22Rv1 (cell line): Measurements from ENCODE around the gene QPRT.
"Not testable (repeated sequence)": the region's sequence is repeated elsewhere in the genome, so short reads cannot be mapped to it uniquely, and the experiment has no call there.

Experiments used
- H3K27ac ChIP-seq: fragments of 450-650 bp; 2 replicates; pipeline ENCODE4 v1.5.1; 2017
- ZFX ChIP-seq: fragments of 450-650 bp; IDR thresholded peaks from 2 replicates; pipeline ENCODE4 v1.6.1; 2017; ENCODE audit warnings: antibody characterized with exemption, borderline replicate concordance
- TF ChIP-seq, protein P1 (sequence below): fragments of 450-650 bp; IDR thresholded peaks from 2 replicates; pipeline ENCODE4 v1.5.1; 2017; ENCODE audit warnings: mild to moderate bottlenecking

Gene QPRT

DNA sequence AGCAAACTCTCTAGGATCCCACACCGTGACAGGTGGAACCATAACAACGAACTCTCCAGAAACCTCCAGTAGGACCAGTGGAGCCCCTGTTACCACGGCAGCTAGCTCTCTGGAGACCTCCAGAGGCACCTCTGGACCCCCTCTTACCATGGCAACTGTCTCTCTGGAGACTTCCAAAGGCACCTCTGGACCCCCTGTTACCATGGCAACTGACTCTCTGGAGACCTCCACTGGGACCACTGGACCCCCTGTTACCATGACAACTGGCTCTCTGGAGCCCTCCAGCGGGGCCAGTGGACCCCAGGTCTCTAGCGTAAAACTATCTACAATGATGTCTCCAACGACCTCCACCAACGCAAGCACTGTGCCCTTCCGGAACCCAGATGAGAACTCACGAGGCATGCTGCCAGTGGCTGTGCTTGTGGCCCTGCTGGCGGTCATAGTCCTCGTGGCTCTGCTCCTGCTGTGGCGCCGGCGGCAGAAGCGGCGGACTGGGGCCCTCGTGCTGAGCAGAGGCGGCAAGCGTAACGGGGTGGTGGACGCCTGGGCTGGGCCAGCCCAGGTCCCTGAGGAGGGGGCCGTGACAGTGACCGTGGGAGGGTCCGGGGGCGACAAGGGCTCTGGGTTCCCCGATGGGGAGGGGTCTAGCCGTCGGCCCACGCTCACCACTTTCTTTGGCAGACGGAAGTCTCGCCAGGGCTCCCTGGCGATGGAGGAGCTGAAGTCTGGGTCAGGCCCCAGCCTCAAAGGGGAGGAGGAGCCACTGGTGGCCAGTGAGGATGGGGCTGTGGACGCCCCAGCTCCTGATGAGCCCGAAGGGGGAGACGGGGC lies 14.7 kb upstream of the QPRT start:
- H3K27ac ChIP-seq: no peak overlapping the region
- no peak for TF ChIP-seq ZFX
- TF ChIP-seq, protein P1, sequence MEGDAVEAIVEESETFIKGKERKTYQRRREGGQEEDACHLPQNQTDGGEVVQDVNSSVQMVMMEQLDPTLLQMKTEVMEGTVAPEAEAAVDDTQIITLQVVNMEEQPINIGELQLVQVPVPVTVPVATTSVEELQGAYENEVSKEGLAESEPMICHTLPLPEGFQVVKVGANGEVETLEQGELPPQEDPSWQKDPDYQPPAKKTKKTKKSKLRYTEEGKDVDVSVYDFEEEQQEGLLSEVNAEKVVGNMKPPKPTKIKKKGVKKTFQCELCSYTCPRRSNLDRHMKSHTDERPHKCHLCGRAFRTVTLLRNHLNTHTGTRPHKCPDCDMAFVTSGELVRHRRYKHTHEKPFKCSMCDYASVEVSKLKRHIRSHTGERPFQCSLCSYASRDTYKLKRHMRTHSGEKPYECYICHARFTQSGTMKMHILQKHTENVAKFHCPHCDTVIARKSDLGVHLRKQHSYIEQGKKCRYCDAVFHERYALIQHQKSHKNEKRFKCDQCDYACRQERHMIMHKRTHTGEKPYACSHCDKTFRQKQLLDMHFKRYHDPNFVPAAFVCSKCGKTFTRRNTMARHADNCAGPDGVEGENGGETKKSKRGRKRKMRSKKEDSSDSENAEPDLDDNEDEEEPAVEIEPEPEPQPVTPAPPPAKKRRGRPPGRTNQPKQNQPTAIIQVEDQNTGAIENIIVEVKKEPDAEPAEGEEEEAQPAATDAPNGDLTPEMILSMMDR: no peak

DNA sequence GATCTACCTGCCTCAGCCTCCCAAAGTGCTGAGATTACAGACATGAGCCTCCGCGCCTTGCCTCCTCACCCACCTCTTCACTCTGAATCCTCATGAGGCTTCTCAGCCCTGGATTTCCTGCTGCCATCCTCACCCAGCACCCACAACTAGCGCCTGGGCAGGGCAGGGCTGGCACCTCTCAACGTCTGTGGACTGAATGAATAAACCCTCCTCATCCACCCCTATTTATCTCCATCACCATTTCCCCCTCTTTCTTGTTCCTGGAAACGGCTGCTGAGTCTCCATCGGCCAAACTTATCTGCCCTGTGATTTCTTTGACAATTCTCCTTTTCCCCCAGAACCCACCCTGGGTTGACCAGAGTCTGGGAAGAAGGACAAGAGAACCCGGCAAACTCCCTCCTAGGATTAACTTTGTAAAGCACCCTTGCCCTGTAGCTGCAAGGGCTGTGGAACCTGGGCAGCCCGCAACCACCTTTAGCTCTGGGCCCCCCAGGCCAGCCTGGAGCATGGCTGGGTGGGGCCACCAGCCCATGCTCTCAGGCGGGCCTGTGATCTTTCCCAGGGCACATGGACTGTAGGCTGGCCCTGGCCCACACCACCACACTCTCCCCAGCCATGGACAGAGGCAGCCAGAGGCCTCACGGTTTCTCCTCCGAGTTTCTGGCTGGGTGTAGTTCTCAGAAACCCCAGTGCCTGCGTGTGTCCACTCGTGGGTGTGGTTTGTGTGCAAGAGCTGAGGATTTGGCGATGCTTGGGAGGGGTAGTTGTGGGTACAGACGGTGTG lies 13.5 kb upstream of the QPRT start:
- TF ChIP-seq, protein P1: no peak
- no peak for TF ChIP-seq ZFX
- H3K27ac ChIP-seq: no peak overlapping the region

DNA sequence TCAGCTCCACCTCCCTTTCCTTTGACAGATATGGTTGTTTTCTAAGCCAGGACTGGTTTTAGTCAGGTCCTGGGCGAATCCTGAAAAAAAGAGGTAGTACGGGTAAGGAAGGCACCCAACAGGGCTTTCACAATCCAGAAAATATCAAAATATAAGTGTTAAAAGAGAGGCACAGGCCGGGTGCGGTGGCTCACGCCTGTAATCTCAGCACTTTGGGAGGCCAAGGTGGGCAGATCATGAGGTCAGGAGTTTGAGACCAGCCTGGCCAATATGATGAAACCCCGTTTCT lies 11.7 kb upstream of the QPRT start:
- not testable (repeated sequence) for H3K27ac ChIP-seq

DNA sequence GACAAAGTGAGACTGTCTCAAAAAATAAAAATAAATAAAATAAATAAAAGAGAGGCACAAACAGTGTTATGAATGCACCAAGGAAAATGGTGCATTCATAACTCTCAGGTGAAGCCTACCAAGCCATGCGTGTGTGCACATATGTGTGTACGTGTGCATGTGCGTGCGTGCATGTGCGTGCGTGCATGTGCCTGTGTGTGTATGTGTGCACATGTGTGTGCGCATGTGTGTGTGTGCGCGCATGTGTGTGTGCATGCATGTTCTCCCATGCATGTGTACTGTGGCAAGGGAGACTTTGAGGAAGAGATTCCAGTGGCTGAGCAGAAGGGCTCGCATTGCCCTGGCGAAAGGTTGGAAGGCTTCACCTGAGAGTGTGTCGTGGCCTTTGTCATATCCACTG lies 11.2 kb upstream of the QPRT start:
- no peak overlapping the region for H3K27ac ChIP-seq
- TF ChIP-seq ZFX: no peak
- TF ChIP-seq, protein P1: no peak

DNA sequence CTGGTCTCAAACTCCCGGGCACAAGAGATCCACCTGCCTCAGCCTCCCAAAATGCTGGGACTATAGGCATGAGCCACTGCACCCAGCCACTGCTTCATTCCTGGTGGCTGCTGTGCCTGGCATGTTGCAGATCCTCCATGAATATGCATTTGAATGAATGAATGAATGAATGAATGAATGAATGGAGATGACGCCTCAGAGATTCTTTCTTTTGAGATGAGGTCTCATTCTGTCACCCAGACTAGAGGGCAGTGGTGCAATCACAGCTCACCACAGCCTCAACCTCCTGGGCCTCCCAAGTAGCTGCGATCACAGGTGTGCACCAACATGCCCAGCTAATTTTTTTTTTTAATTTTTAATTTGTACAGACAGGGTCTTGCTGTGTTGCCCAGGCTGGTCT lies 10.7 kb upstream of the QPRT start:
- TF ChIP-seq, protein P1: no peak
- no peak for TF ChIP-seq ZFX
- H3K27ac ChIP-seq: no peak overlapping the region

DNA sequence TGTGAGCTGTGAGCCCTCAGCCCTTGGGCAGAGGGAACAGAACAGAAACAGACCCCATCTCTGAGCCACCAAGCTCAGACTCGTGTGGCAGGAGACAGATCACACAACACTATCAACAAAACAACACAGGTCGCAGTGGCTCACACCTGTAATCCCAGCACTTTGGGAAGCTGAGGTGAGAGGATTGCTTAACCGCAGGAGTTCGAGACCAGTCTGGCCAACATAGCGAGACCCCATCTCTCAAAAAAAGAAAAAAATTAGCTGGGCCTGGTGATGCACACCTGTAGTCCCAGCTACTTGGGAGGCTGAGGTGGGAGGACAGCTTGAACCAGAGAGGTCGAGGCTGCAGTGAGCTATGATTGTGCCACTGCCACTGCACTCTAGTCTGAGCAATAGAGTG lies 5.5 kb upstream of the QPRT start:
- no peak overlapping the region for H3K27ac ChIP-seq
- no peak for TF ChIP-seq ZFX
- TF ChIP-seq, protein P1: no peak

DNA sequence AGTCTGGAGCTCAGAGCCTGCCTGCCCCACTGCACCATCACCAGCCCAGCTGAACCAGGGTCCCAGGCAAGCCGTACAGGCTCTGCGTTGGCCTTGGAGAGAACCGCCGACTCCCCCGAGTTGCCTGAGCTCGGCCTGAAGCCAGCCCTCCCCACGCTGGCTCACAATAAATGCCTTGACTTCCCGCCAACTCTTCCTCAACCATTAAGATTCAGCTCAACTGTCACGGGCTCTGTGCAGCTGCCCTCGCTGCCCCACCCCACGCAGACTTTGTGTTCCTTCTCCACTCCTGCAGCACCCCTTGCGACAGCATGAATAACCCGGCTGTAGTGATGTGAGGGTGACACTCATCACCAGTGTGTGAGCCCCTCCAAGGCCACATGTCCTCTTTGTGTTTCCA lies 4.8 kb upstream of the QPRT start:
- no peak for TF ChIP-seq ZFX
- TF ChIP-seq, protein P1: no peak
- H3K27ac ChIP-seq: no peak overlapping the region
